Activated CD8-positive, alpha-beta memory T cell treated with anti-CD3 and anti-CD28 coated beads for 24 hours (primary cell): Measurements from ENCODE around the gene NKX1-1.
"Not testable (repeated sequence)": the region's sequence is repeated elsewhere in the genome, so short reads cannot be mapped to it uniquely, and the experiment has no call there.

ENCODE experiments used
- DNase-seq: peaks from one replicate; pipeline ENCODE4 v3.0.0-alpha.2; 2020

The NKX1-1 gene

DNA sequence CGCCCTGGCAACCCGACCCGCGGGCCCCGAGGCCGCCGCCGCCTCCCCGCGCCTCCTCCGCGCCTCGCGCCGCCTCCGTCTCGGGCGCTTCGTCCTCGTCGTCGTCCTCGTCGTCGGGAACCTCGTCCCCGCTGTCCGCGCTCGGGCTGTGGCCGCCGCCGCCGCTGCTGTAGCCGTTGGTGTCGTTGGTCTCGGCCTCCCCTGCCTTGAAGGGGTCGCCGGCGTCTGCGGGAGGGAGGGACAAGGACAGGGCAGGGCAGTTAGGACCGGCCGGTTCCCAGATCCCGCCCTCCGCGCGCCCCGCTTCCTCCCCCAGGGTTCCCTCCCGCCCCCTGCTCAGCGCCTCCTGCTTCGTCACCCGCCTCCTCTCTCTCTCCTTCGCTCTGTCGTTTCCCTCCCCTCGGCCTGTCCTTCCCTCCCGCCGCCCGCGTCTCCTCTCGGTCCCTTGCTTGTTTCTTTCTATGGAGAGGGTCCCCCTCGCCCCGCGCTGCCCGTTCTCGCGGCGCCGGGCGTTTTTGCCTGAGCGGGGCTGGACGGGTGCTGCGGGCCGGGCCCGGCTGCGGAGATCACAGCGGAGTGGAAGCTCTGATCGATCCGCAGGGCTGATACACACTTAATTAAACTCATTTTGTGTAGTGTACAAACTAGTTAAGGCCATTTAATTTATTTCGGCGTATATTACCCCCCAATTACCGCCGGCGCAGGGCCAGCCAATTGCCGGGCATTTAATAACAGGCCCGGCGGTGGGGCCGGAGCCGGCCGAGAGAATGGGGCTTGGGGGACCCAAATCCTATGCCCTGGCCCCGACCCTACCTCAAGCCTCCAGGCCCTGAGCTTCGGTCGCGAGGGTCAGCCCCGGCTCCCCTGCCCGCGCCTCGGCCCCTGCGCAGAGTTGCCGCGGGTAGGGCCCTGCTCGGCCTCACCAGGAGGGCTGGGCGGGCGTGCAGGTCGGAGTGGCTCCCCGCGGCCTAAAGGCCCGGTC lies 2.4 kb downstream of the NKX1-1 start:
- peak; percentile 59 for DNase-seq

DNA sequence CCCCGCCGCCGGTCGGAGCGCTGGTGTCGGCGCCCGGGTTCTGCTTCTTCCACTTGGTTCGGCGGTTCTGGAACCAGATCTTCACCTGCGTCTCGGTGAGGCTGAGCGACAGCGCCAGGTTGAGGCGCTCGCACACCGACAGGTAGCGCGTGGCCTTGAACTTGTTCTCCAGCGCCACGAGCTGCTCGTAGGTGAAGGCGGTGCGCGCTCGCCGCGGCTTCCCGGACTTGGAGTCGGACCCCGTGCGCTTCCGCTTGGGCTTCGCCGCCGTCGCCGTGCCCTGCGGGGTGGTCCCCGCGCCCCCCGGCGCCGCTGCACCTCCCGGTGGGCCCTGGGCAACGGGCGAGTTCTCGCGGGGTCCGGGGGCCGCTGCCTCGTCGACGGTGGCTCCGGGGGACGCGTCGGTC lies 3.1 kb downstream of the NKX1-1 start:
- DNase-seq: peak; percentile 57

DNA sequence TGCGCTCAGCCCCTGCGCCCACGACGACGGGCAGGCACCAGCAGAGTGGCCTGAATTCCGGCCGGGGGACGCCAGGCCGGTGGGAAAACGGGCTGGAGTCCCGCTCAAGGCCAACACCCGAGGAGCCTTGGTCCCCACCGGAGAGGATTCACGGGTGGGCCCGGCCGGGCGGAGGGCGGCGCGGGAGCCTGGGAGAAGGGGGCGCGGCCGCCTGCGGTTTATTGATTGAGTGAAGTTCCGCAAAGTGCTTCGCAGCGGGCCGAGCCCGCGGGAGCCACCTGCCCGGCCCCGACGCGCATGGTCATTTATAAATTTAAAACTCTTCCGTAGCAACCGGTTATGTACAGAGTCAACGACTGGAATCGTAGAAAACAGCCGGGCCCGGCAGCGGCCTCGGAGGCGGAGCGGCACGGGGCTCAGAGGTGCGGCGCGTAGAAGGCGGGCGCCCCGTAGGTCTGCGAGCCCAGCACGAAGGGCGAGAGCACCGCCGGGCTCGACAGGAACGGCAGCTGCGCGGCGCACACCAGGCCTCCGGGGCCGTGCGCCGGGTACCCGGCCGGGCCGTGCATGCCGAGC lies 3.6 kb downstream of the NKX1-1 start:
- DNase-seq: peak; percentile 54

DNA sequence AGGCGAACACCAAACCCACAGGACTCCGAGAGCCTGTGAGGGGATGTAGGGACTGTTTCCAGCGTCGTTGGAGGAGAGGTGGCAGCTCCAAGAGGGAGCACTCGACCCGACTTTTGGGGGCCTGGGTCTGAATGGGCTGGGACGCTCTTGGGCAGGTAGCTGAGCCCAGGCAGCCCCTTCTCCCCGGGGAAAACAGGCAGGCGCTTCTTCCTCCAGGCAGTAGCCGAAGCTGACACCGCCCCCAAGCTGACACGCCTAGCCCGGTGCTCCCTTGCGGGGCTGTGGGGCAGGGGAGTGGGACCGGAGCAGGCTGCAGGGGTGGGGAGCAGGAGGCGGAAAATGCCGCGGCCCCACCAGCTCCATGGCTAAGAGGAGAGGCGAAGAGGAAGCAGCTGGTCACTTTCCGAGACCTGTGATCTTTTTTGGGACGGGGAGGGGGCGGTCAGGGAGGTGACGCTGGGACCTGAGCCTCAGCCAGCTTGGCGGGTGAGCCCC lies 4.2 kb downstream of the NKX1-1 start:
- DNase-seq: peak; percentile 54

DNA sequence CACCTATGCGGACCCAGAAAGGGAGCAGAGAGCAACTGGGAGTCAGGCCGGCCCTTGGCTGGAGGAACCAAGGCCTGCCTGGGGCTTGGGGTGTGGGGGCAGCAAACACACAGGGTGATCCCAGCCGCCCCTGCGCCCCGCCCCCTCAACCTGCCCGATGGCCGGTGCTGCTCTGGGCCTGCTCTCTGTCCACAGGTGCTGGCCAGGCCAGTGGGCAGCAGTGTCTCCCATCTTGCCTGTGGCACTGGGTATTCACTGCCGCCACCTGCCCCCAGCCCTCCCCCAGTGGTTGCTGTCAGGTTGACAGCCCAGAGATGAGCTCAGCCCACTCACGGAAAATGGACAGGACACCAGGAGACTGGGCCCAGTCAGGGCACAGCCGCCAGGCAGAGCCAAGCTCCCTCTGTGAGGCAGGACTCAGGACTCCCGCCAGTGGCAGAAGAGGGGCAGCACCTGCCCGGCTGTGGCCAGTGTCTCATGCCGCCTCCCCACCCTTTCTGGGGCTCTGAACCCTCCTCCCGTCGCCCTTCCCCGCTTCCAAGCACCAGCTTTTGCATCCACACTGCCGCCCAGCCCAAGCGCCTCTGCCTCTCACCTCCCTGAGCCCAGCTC lies 4.7 kb downstream of the NKX1-1 start:
- DNase-seq: peak; percentile 47

DNA sequence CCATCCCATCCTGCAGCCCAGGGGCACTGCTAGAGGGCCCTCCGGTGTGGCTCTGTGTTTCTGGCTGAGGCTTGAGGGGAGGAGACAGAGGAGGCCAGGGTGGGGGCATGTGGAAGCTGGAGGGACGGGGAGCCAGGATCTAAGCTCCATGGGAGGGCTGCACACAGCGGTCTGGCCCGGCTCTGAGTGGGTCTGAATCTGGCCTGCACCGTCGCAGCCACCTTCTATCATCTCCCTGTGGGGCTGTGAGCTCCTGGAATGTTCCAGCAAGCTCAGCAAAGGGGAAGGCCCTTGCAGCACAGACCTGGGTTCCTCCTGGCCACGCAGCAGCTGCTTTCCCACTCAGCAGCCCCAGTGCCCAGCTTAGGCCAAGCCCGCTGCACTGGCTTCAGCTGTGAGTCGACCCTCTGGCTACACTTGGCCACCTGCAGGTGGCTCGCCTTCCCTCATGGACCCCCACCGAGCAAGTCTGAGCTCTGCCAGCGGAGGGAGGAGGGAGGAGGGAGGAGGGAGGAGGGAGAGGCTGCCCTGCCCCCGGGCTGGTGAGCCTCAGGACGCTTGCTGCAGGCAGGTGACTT lies 5.3 kb downstream of the NKX1-1 start:
- DNase-seq: no peak

DNA sequence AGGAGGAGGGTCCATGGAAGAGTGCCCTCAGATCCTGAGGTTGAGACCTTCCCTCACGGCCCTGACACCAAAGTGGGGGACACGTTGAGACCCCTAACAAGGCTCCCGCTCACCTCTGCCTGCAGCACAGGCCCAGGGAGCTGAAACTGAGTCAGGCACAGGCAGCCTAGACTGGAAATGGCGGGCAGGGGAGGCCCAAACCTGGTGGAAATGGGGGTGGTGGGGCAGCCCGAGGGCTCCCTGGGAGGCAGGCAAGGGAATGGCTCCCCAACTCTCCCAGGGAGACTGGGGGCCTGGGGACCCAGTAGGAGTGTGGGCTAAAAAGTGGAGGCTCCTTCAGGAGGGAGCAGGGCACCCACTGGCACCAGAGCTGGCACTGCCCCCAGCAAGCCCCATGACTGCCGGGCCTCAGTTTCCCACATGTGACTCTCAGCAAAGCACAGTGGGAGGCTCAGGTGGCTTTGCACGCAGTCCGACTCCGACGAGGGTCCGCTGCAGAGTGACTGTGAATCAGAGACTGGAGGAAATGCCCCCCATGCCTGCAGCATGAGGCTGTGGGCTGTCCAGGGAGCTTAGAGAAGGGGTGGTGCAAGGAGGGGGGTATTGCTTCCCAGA lies 5.9 kb downstream of the NKX1-1 start:
- DNase-seq: no peak

DNA sequence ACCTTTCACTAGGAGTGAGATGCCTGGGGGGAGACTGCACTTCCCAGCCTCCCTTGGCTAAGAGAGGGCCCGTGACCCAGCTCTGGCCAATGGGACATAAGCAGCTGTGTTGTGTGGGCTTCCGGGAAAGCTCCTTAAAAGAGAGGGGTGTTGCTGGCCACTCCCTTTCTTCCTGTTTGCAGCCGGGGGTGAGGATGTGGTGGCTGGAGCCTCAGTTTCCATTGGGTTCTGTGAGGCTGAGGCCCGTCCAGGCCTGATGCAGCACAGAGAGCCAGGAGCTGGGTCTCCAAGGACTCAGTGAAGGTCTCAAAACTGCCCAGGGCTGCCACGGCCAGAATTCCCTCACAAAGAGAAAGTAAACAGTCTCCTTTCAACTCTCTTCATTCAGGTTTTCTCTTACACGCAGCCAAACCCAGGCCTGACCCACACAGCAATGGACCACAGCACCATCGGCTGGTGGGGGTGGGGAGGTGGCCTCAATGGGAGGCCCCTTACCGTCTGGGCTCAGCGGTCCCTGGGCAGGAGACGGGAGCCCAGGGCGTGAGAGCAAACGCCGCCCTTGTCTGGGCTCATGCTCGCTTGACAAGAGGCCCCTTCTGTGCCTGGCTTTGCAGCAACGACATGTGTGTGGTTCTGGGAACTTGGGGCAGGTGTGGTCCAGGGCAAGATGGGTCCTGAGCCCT lies 6.6 kb downstream of the NKX1-1 start:
- DNase-seq: no peak

DNA sequence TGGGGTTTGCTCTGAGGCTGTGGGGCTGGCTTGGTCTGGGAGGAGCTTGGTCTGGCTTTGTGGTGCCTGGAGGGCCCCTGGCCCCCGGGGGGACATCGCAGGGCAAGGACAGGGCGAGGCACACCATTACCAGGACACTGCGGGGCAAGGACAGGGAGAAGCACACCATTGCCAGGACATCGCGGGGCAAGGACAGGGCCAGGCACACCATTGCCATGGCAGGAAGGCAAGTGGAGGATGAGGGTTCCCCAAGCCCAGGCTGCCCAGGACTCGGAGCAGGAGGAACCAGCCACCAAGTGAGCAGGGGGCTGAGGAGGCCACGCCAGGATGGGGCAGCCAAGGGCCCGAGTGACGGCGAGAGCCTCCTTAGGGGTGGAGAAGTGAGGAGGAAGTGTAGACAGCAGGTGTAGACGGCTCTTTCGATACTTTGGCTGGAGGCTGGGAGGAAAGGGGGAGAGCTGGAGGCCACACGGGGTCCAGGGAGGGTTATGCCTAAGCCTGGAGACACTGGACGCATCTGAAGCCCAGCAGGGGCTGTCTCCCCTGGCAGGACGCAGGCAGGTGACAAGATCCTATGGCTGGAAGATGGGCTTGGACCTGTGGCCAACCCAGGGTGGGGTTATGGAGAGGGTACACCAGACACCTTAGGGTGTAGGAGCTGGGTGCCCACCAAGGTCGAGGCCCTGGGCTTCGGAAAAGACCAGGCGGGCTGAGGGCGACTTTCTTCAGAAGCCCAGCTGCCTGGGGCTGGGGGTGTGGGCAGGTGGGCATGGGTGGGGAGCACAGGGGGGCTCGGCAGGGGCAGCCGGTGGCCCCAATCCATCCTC lies 7.3 kb downstream of the NKX1-1 start:
- DNase-seq: no peak

DNA sequence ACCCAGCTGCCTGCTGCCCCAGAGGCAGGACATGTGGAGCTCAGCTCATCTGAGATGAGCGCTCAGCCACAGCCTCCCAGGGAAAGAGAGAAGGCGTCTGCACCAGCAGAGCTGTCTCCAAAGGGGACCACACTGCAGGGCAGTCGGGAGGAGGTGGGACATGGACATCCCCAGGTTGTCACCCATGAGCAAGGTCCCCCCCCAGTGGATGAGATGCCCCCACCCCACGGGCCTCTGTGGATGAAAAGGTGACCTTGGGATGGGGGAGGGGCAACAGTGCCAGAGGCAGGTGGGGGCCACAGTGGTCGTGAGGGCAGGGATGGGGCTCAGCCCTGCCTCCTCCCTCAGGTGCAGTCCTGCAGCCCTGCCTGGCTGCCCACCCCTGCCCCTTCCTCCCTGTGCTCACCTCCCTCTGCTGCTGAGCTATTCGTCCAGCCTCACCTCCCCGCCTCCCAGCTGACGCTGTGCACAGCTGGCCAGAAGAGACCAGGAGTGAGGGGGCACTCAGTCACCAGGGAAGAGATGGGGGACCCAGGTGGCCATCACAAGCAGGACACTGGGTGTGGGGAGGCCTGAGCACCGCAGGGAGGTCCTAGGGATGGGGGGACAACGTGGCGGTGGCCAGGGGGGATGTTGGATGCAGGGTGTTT lies 9.3 kb downstream of the NKX1-1 start:
- no peak for DNase-seq

DNA sequence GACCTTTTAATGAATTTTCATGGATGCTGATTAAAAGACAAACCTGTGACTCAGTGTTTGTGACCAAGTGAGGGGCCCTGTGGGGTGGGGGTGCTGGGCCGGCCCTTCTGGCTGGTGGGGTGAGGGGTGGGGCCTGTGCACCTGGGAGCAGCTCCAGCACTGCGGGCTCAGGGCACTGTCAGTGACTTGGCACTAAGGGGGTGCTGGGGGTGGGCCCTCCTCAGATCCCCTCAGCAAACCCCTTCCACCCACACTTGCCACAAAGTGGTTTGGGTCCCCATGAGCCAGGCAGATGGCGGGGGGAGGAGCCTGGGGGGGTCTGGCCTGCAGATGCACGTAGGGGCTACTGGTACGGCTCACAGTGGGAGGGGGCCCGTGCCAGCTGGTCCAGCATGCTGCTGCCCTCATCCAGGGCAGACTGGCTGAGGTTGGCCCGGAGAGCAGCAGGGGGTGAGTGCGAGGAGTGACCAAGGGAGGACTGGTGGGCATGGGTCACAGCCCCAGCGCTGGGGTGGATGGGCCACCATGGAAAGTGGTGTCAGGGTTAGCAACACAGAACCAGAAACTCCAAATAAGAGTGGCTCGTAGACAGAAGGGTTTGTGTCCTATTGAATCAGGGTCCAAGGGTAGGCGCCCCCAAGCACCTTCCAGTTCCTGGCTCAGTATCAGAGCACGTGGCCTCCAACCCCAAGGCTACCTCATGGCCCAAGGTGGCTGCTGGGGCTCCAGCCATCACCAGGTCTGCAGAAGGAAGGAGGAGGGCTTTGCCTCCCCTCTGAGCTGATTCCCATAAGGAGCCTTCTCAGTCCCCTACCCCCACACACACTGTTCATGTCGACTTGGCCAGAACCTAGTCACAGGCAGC lies 10.1 kb downstream of the NKX1-1 start:
- DNase-seq: no peak

DNA sequence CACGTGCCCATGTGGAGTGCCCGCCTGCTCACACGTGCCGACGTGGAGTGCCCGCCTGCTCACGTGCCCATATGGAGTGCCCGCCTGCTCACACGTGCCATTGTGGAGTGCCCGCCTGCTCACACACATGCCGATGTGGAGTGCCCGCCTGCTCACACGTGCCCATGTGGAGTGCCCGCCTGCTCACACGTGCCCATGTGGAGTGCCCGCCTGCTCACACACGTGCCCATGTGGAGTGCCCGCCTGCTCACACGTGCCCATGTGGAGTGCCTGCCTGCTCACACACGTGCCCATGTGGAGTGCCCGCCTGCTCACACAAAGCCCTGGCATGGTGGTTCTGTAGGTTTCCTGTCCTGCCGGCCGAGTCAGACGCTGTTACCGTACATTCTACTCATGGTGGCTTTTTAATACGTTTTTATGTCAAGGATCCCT lies 10.8 kb downstream of the NKX1-1 start:
- DNase-seq: not testable (repeated sequence)

DNA sequence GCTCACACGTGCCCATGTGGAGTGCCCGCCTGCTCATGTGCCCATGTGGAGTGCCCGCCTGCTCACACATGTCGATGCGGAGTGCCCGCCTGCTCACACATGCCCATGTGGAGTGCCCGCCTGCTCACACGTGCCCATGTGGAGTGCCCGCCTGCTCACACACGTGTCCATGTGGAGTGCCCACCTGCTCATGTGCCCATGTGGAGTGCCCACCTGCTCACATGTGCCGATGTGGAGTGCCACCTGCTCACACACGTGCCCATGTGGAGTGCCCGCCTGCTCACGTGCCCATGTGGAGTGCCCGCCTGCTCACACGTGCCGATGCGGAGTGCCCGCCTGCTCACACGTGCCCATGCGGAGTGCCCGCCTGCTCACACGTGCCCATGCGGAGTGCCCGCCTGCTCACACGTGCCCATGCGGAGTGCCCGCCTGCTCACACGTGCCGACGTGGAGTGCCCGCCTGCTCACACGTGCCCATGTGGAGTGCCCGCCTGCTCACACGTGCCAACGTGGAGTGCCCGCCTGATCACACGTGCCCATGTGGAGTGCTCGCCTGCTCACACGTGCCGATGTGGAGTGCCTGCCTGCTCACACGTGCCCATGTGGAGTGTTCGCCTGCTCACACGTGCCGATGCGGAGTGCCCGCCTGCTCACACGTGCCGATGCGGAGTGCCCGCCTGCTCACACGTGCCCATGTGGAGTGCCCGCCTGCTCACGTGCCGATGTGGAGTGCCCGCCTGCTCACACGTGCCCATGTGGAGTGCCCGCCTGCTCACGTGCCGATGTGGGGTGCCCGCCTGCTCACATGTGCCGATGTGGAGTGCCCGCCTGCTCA lies 11.5 kb downstream of the NKX1-1 start:
- DNase-seq: not testable (repeated sequence)

DNA sequence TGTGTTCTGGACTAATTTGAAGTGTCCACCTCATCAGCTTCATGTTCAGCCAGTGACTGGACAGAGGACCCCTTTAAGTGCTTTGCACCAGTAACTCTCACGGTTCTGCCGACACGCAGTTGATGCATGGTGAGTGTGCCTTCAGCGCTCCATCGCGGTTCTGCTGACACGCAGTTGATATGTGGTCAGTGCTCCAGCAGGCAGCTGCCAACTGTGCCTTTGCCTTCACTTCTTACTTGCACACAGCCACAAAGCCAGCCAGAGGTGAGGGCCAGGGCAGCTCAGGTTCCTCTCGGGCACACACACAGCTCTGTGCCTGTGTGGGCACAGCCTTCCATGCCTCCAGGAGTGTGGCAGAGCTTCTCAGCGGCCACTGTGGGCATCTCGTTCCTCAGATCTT lies 12.4 kb downstream of the NKX1-1 start:
- no peak for DNase-seq

DNA sequence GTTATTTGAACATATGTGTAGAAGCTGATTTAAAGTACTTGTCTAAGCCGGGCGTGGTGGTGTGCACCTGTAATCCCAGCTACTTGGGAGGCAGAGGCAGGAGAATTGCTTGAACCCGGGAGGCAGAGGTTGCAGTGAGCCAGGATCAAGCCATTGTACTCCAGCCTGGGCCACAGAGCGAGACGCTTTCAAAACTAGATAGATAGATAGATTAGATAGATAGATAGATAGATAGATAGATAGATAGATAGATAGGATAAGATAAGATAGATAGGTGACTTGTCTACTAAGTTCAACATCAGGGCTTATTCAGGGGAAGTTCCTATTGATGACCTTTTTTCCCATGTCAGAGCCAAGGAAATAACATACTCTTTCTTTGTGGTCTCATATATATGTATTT lies 12.9 kb downstream of the NKX1-1 start:
- not testable (repeated sequence) for DNase-seq

DNA sequence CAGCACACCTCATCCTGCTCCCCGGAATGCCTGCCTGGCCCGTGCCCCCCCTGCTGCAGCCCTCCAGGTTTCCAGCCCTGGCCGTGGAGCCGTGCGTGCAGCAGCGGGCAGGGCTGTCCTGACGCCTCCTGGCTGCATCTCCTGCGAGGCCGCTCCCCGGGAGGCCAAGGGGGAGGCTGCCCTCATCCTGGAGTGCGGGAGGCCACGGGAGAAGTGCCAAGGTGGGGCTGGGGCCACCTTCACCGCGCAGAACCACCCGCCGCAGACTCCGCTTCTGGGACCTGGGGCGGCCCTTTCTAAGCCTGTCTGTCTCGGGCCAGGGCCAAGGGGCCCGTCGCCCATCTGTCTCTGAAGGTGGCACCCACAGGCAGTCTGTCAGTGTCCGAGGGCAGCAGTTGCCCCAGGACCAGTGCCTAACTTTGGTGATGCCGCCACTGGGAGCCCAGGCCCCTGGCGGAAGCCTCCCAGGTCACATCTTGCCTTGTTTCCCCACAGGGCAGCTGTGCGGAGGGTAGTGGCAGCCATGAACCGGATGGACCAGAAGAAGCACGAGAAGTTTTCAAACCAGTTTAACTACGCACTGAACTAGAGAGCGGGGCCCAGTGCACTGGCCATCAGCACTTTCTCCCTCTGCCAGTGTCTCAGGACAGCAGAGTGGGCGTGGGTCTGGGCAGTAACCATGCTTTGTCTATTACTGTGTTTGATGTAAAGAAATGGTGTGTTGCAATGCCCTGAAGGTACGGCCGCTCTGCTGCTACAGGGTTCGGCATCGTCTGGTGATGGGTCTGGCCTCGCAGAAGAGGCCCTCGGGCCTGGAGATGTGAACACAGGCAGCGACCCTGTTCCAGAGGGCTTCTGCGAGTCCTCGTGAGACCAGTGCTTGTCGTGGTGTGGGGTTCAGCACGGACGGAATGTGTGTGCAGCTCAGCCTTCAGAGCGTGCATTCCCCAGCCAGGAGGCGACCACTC lies 20.6 kb downstream of the NKX1-1 start:
- no peak for DNase-seq

DNA sequence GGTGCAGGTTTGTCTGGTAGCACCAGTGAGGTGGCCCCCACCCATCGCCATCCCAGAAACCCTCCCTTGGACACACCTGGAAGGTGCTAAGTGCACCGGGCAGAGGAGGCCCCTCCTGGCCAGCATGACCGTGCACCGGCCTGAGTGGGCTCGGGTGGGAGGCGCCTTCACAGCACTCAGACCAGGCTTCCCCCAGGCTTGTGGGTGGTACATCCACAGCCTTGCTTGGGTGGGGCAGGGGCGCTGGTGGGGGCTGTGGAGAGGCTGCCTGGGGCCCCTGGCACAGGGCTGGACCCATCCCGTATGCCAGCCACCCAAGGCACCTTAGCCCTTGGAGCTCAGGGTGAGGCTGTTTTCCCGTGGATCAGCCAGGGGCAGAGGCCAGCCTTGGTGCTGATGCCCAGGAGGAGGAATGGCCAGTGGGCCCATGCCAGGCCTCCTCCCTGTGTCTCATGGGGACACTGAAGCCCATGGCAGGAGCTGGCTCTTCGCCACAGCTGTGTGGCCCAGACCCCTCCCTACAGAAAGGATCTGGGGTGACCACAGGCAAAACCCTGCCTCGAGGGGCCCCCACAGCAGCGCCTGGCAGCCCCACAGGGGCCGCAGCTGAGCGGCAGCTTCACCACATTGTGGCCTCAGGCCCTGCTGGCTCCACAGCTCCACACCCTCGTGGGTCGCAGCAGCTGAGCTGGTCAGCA lies 21.4 kb downstream of the NKX1-1 start:
- no peak for DNase-seq
